GM12872 (cell line): ENCODE measurements around the gene DPT.

Experiments used
- CTCF ChIP-seq: IDR thresholded peaks from 3 replicates; pipeline ENCODE4 v1.5.1; 2011; ENCODE audit warnings: low read depth, mild to moderate bottlenecking, low read length, moderate library complexity; ENCODE audit not compliant: insufficient read depth

DPT gene

GRCh38 chr1:168726281-168726680 lies 2.7 kb downstream of the DPT start:
- no peak for TF ChIP-seq CTCF

- no peak for TF ChIP-seq CTCF
Measured at GRCh38 chr1:168725831-168726230, 3.2 kb downstream of the DPT start.

- no peak for TF ChIP-seq CTCF
Measured at GRCh38 chr1:168725060-168725459, 3.9 kb downstream of the DPT start.

- TF ChIP-seq CTCF: no peak
Measured at GRCh38 chr1:168723000-168723399, 6.0 kb downstream of the DPT start.

GRCh38 chr1:168720839-168721238 lies 8.2 kb downstream of the DPT start:
- TF ChIP-seq CTCF: no peak

- TF ChIP-seq CTCF: no peak
Measured at GRCh38 chr1:168719306-168720111, 9.5 kb downstream of the DPT start.

- TF ChIP-seq CTCF: no peak
Measured at GRCh38 chr1:168717906-168718891, 10.8 kb downstream of the DPT start.
